NCI-H2196 (cell line): ENCODE results near the gene RABIF.
A peak's percentile ranks its signal among the peaks of the same experiment; 100 is the strongest.
"Not testable (repeated sequence)": the region's sequence is repeated elsewhere in the genome, so short reads cannot be mapped to it uniquely, and the experiment has no call there.

Experiments used
- DNase-seq: peaks from one replicate; lab custom pipeline; 2025; ENCODE audit not compliant: unreplicated experiment; lab: John Stamatoyannopoulos, UW

The RABIF gene

GRCh38 chr1:202888531-202889360 is at the start of gene RABIF:
TSS of gene RABIF (minus strand) at chr1:202889149. CDS start at chr1:202889098, 51 bp downstream.
- DNase-seq = peak; percentile 97

GRCh38 chr1:202938287-202938925 is 49.5 kb upstream of the RABIF start:
- no peak for DNase-seq

GRCh38 chr1:202936409-202936808 is 47.5 kb upstream of the RABIF start:
- DNase-seq = not testable (repeated sequence)

- DNase-seq = no peak
Measured at GRCh38 chr1:202935844-202936243, 46.9 kb upstream of the RABIF start.

- no peak for DNase-seq
Measured at GRCh38 chr1:202934755-202935154, 45.8 kb upstream of the RABIF start.

GRCh38 chr1:202932476-202932875 is 43.5 kb upstream of the RABIF start:
- DNase-seq = no peak

- DNase-seq = peak; percentile 97
Measured at GRCh38 chr1:202926581-202927491, 37.9 kb upstream of the RABIF start, which contains the start of gene KLHL12. TSS of gene KLHL12 (minus strand) at chr1:202927234. CDS start at chr1:202925162, 2,072 bp downstream.

- no peak for DNase-seq
Measured at GRCh38 chr1:202923533-202923932, 34.6 kb upstream of the RABIF start.

GRCh38 chr1:202919615-202920014 is 30.7 kb upstream of the RABIF start:
- DNase-seq = no peak

- DNase-seq = no peak
Measured at GRCh38 chr1:202915146-202915545, 26.2 kb upstream of the RABIF start.

- DNase-seq = not testable (repeated sequence)
Measured at GRCh38 chr1:202912476-202912875, 23.5 kb upstream of the RABIF start.

- no peak for DNase-seq
Measured at GRCh38 chr1:202909494-202909893, 20.5 kb upstream of the RABIF start.

GRCh38 chr1:202908998-202909397 is 20.0 kb upstream of the RABIF start:
- DNase-seq = no peak

GRCh38 chr1:202905331-202905730 is 16.4 kb upstream of the RABIF start:
- DNase-seq = no peak

- not testable (repeated sequence) for DNase-seq
Measured at GRCh38 chr1:202903808-202904207, 14.9 kb upstream of the RABIF start.

GRCh38 chr1:202901555-202901954 is 12.6 kb upstream of the RABIF start:
- no peak for DNase-seq

GRCh38 chr1:202892501-202892900 is 3.6 kb upstream of the RABIF start:
- DNase-seq = no peak

GRCh38 chr1:202890392-202890791 is 1.4 kb upstream of the RABIF start:
- DNase-seq = no peak

GRCh38 chr1:202888221-202888530 is 773 bp downstream of the RABIF start:
- no peak for DNase-seq

- DNase-seq = no peak
Measured at GRCh38 chr1:202880961-202881460, 7.9 kb downstream of the RABIF start.

- DNase-seq = no peak
Measured at GRCh38 chr1:202880062-202880461, 8.9 kb downstream of the RABIF start.
